HPDE6-E6E7 (cell line): ENCODE results near the gene LIN28A.

ENCODE experiments used
- DNase-seq: peaks from one replicate; pipeline ENCODE4 v3.0.0; 2011; ENCODE audit warnings: missing footprints; ENCODE audit errors: extremely low spot score

The LIN28A gene

GRCh38 chr1:26434161-26434752 is 23.6 kb downstream of the LIN28A start:
- DNase-seq: no peak

- DNase-seq: no peak
Measured at GRCh38 chr1:26438041-26438440, 27.4 kb downstream of the LIN28A start.

GRCh38 chr1:26440259-26440658 is 29.6 kb downstream of the LIN28A start:
- no peak for DNase-seq

GRCh38 chr1:26449868-26450267 is 39.3 kb downstream of the LIN28A start:
- no peak for DNase-seq

GRCh38 chr1:26450908-26451307 is 40.3 kb downstream of the LIN28A start:
- DNase-seq: no peak

GRCh38 chr1:26452459-26453183 is 42.0 kb downstream of the LIN28A start:
- no peak for DNase-seq

- no peak for DNase-seq
Measured at GRCh38 chr1:26459148-26459547, 48.5 kb downstream of the LIN28A start.

GRCh38 chr1:26459573-26460031 is 49.0 kb downstream of the LIN28A start:
- DNase-seq: no peak

- no peak for DNase-seq
Measured at GRCh38 chr1:26468911-26469310, 58.3 kb downstream of the LIN28A start.

GRCh38 chr1:26469558-26469957 is 58.9 kb downstream of the LIN28A start:
- DNase-seq: no peak

GRCh38 chr1:26470878-26471497 is 60.4 kb downstream of the LIN28A start:
- DNase-seq: no peak

GRCh38 chr1:26471498-26472319 is 61.1 kb downstream of the LIN28A start:
- peak; percentile 39 for DNase-seq

- DNase-seq: peak; percentile 75
Measured at GRCh38 chr1:26472320-26472900, 61.8 kb downstream of the LIN28A start, which contains the start of gene HMGN2. Gene HMGN2, plus strand, starts transcription at chr1:26472440. Its CDS starts 173 bp downstream, at chr1:26472613.

- peak; percentile 88 for DNase-seq
Measured at GRCh38 chr1:26472901-26473845, 62.6 kb downstream of the LIN28A start.

- DNase-seq: no peak
Measured at GRCh38 chr1:26474818-26475217, 64.2 kb downstream of the LIN28A start.

GRCh38 chr1:26475989-26476388 is 65.4 kb downstream of the LIN28A start:
- DNase-seq: no peak

- no peak for DNase-seq
Measured at GRCh38 chr1:26476958-26477357, 66.3 kb downstream of the LIN28A start.

- DNase-seq: no peak
Measured at GRCh38 chr1:26477446-26478152, 67.0 kb downstream of the LIN28A start.

- DNase-seq: no peak
Measured at GRCh38 chr1:26478159-26478558, 67.5 kb downstream of the LIN28A start.

- no peak for DNase-seq
Measured at GRCh38 chr1:26478988-26479387, 68.4 kb downstream of the LIN28A start.
